ENCODE results near the gene MED29. TPM values are rescaled to one million over a fixed set of nuclear protein-coding genes. Genes with fewer than 3 reads are reported as not detected.

Gene MED29
- total RNA-seq, 4 donors from 2014 or later = 32.9 to 52.5 (median 37.6) TPM

DNA sequence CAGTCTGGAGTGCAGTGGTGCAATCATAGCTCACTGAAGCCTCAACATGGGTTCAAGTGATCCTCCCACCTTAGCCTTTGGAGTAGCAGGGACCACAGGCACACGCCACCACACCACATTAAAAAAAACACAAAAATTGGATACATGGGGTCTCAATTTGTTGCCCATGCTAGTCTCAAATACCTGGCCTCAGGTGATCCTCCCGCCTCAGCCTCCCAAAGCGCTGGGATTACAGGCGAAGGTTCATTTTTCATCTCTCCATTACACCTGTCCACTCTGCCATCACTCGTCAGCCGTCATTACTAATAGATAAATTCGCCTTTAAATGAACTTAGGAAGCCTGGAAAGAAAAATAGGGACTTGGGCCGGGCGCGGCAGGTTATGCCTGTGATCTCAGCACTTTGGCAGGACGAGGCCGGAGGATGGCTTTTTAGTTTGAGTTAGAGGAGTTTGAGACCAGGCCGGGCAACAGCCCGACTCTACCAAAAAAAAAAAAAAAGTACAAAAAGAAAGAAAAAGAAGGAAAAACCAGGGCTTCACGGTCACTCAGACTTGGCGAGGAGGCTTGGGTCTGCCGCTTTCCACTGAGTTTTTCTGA is 53.5 kb downstream of the MED29 start:
- DNase-seq (ENCODE audit: low spot score in 2 of 2) = no peak
- WGBS, 2 donors = 6 to 8% methylated on average over 17 of the region's 17 CpGs
- TF ChIP-seq CTCF (IDR thresholded peaks at IDR 0.05) = no peak
- no peak for TF ChIP-seq POLR2A (IDR thresholded peaks at IDR 0.05)
- no peak for TF ChIP-seq EP300 (IDR thresholded peaks at IDR 0.05)
- no peaks in the 10 kb centered on the region for H3K9me3 ChIP-seq
- no peaks in the 10 kb centered on the region for H3K27me3 ChIP-seq
- peaks cover 7 to 48% (median 30%) of the 10 kb centered on the region in 4 donors for H3K4me1 ChIP-seq
- H3K4me3 ChIP-seq = peak overlapping the region; percentile 74 to 91 (median 78)
- H3K27ac ChIP-seq = peak overlapping the region; percentile 89 to 98 (median 96)
- H3K36me3 ChIP-seq = peaks cover 0 to 16% (median 2%) of the 10 kb centered on the region in 3 donors

DNA sequence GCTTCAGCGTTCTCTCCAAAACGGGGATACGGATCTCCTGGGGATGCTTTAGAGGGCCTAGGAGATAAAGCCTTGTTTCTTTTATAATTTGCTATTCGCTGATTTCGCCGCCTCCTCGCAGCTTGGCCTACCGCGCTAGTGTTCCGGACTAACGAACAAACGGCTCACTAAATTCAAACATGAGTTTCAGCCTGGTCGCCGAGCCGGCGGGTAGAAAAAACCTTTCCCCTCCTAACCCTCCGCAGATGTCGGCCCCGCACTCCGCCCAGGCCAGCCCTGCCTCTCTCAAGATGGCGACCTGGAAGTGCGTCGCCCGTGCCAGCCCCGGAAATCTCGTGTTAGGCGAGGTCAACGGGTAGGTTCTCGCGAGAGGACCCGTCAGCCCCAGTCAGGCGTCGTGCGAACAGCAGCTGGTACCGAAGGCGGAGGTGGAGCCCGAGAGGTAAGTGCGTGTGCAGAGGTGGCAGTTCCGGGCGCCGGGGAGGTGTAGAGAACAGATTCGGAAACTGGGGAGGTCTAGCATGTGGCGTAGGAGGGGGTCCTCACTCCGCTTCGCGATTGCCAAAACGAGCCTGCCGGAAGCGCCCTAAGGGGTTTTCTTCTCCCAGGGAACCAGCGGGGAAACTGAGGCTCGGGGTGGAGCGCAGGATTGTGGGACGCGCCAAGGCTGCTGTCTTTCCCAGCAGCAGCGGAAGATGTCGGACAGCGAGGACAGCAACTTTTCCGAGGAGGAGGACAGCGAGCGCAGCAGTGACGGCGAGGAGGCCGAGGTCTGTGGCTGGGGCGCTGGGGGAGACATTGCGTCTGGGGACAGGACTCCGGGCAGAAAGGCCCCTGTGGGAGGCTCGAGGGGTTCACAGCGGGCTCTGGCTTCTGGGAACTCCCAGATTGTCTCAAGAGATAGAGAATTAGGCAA is 54.3 kb downstream of the MED29 start, which contains the start of gene SUPT5H:
TSS of gene SUPT5H (plus strand) at position 387 of the 916 bp plus-strand sequence. CDS start at position 696, 309 bp downstream.
- 0 to 1% methylated on average over 58 to 68 of the region's 68 CpGs for WGBS, 2 donors
- TF ChIP-seq EP300 (IDR thresholded peaks at IDR 0.05) (peak; percentile 85 to 100), CTCF (IDR thresholded peaks at IDR 0.05) (peak in 1 of 5 experiments; percentile 53), POLR2A (IDR thresholded peaks at IDR 0.05) (peak; percentile 94 to 95)

DNA sequence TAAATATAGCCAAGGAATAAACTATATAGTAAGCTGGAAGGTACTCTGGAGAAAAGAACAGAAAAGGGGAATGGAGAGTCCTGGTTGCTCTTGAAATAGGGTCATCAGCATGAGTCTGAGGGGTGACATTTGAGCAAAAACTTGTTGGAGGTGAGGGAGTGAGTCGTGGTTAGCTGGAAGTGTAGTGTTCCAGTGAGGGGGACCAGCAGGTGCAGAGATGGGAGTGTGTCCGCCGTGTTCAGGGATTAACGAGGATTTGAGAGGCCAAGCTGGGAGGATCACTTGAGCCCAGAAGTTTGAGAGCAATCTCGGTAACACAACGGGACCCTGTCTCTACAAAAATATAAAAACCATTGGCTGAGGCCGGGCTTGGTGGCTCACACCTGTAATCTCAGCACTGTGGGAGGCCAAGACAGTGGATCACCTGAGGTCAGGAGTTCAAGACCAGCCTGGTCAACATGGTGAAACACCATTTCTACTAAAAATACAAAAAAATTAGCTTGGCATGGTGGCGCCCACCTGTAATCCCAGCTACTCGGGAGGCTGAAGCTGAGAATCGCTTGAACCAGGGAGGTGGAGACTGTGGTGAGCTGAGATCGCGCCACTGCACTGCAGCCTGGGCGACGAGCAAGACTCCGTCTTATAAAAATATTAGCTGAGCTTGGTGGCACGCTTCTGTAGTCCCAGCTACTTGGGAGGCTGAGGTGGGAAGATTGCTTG is 55.3 kb downstream of the MED29 start:
- Histone ChIP-seq H3K4me3 (peak overlapping the region; percentile 74 to 91 (median 78)), H3K27ac (peak overlapping the region in 2 of 4 donors; percentile 94 to 98), H3K36me3 (peaks cover 2 to 16% (median 3%) of the 10 kb centered on the region in 3 donors), H3K9me3 (no peaks in the 10 kb centered on the region), H3K27me3 (no peaks in the 10 kb centered on the region), H3K4me1 (peaks cover 7 to 44% (median 31%) of the 10 kb centered on the region in 4 donors)
- 85 to 86% methylated on average over 16 of the region's 16 CpGs for WGBS, 2 donors
- TF ChIP-seq CTCF (IDR thresholded peaks at IDR 0.05) (no peak), EP300 (IDR thresholded peaks at IDR 0.05) (no peak), POLR2A (IDR thresholded peaks at IDR 0.05) (no peak)
- no peak for DNase-seq (ENCODE audit: low spot score in 2 of 2)

More for the DNA sequence above, 54.3 kb downstream of the MED29 start, which contains the start of gene SUPT5H:
- H3K36me3 ChIP-seq = peaks cover under 1 to 16% (median 2%) of the 10 kb centered on the region in 3 donors
- H3K9me3 ChIP-seq = no peaks in the 10 kb centered on the region
- no peaks in the 10 kb centered on the region for H3K27me3 ChIP-seq
- peaks cover 7 to 45% (median 30%) of the 10 kb centered on the region in 4 donors for H3K4me1 ChIP-seq
- peak within 1 kb of the TSS; percentile 74 to 91 (median 78) for H3K4me3 ChIP-seq
- peak within 1 kb of the TSS; percentile 89 to 98 (median 96) for H3K27ac ChIP-seq
- peak; percentile 94 for DNase-seq (ENCODE audit: low spot score in 2 of 2)

DNA sequence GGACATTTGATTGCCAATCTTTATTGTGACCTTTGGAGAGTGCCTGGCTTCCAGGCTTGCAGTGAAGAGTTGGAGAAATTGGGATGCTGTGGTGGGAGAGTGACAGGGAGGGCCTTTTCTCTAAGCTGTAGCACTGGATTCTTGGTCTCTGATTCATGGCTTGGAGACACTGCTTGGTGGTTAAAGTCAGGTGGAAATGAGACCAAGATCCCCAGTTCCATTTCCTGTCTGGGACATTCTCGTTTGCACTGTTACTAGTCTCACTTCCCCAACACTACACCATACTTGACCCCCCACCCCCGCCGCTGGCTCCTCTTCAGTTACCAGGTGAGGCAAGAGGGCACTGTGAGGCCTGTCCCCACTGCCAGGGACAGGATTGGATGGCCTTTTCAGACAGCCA is 57.1 kb downstream of the MED29 start:
- H3K27ac ChIP-seq = no peak overlapping the region
- no peak for TF ChIP-seq CTCF (IDR thresholded peaks at IDR 0.05)
- TF ChIP-seq EP300 (IDR thresholded peaks at IDR 0.05) = no peak
- TF ChIP-seq POLR2A (IDR thresholded peaks at IDR 0.05) = no peak
- no peak overlapping the region for H3K4me3 ChIP-seq
- no peak for DNase-seq (ENCODE audit: low spot score in 2 of 2)
- peaks cover 2 to 30% (median 8%) of the 10 kb centered on the region in 3 donors for H3K36me3 ChIP-seq
- no peaks in the 10 kb centered on the region for H3K9me3 ChIP-seq
- peaks cover 7 to 49% (median 31%) of the 10 kb centered on the region in 4 donors for H3K4me1 ChIP-seq
- no peaks in the 10 kb centered on the region for H3K27me3 ChIP-seq
- 59 to 72% methylated on average over 3 of the region's 3 CpGs for WGBS, 2 donors

Measured in tibial nerve (tissue), 4 donors.